Naive thymus-derived CD4-positive, alpha-beta T cell (primary cell): ENCODE measurements around the gene INPP5F. TPM values are rescaled to one million over a fixed set of nuclear protein-coding genes. Genes with fewer than 3 reads are reported as not detected.
"Not testable (repeated sequence)": the region's sequence is repeated elsewhere in the genome, so short reads cannot be mapped to it uniquely, and the experiment has no call there.

ENCODE experiments used
- ATAC-seq: fragments of 150-1000 bp; cut with Tn5 transposase; 2 replicates; pipeline ENCODE4 v1.10.0; 2021; ENCODE audit warnings: mild to moderate bottlenecking, moderate library complexity
- CTCF ChIA-PET: fragments of 350-600 bp; sonication (Branson Sonifier 250); formaldehyde crosslinking; loops from one replicate; lab custom pipeline; 2021; ENCODE audit warnings: antibody characterized with exemption; lab: Charles Lee
- POLR2A ChIA-PET: fragments of 350-600 bp; sonication (Branson Sonifier 250); formaldehyde crosslinking; loops from one replicate; lab custom pipeline; 2021; ENCODE audit warnings: antibody characterized with exemption, inconsistent platforms; lab: Charles Lee
- DNase-seq, 9 donors: peaks; one replicate each; pipeline versions ENCODE4 v3.0.0 to v3.0.0-alpha.2; 2020 to 2022; ENCODE audit warnings: mixed read lengths in 1 of 9
- H3K27ac ChIP-seq: one replicate; pipeline ENCODE4 v1.7.0; 2013; ENCODE audit warnings: mild to moderate bottlenecking, low read depth, low read length, moderate library complexity
- H3K27me3 ChIP-seq, 2 donors: one replicate each; pipeline ENCODE4 v1.7.0; 2013; ENCODE audit warnings: low read length in 2 of 2, mild to moderate bottlenecking in 2 of 2, moderate library complexity in 2 of 2; ENCODE audit not compliant: control insufficient read depth in 2 of 2, insufficient read depth in 2 of 2
- H3K36me3 ChIP-seq, 3 experiments: 1 replicate in 2 of 3; 2 replicates in 1 of 3; pipeline ENCODE4 v1.7.0; 2013; ENCODE audit warnings: low read length in 3 of 3, mild to moderate bottlenecking in 3 of 3, moderate library complexity in 1 of 3; ENCODE audit not compliant: insufficient read depth in 3 of 3, control insufficient read depth in 2 of 3
- H3K4me1 ChIP-seq, 2 donors: one replicate each; pipeline ENCODE4 v1.7.0; 2013; ENCODE audit warnings: low read length in 2 of 2, mild to moderate bottlenecking in 2 of 2, moderate library complexity in 1 of 2; ENCODE audit not compliant: control insufficient read depth in 2 of 2, insufficient read depth in 2 of 2
- H3K4me3 ChIP-seq: 2 replicates; pipeline ENCODE4 v1.7.0; 2013; ENCODE audit warnings: mild to moderate bottlenecking, low read length
- H3K9me3 ChIP-seq, 3 experiments: 1 replicate in 2 of 3; 2 replicates in 1 of 3; pipeline ENCODE4 v1.7.0; 2013; ENCODE audit warnings: low read length in 3 of 3; ENCODE audit not compliant: control insufficient read depth in 2 of 3
- H3K27ac Mint-ChIP-seq, 9 donors: one replicate each; pipeline ENCODE4 v1.8.0; 2020 to 2022; ENCODE audit warnings: mixed read lengths in 9 of 9, mild to moderate bottlenecking in 8 of 9, moderate library complexity in 5 of 9, inconsistent platforms in 2 of 9
- H3K27me3 Mint-ChIP-seq, 5 donors: one replicate each; pipeline ENCODE4 v1.8.0; 2021 to 2022; ENCODE audit warnings: mixed read lengths in 5 of 5, mild to moderate bottlenecking in 1 of 5
- H3K36me3 Mint-ChIP-seq, 5 donors: one replicate each; pipeline ENCODE4 v1.8.0; 2020 to 2022; ENCODE audit warnings: mixed read lengths in 5 of 5, mild to moderate bottlenecking in 3 of 5, inconsistent platforms in 1 of 5
- H3K4me1 Mint-ChIP-seq, 7 donors: one replicate each; pipeline ENCODE4 v1.8.0; 2020 to 2022; ENCODE audit warnings: mixed read lengths in 7 of 7, mild to moderate bottlenecking in 3 of 7, inconsistent platforms in 1 of 7
- H3K4me3 Mint-ChIP-seq, 10 donors: one replicate each; pipeline ENCODE4 v1.8.0; 2020 to 2022; ENCODE audit warnings: mild to moderate bottlenecking in 10 of 10, mixed read lengths in 10 of 10, moderate library complexity in 6 of 10, inconsistent platforms in 2 of 10
- H3K9me3 Mint-ChIP-seq, 11 donors: one replicate each; pipeline ENCODE4 v1.8.0; 2020 to 2022; ENCODE audit warnings: mixed read lengths in 11 of 11, mild to moderate bottlenecking in 4 of 11, inconsistent platforms in 1 of 11, moderate library complexity in 1 of 11
- intact Hi-C, 2 donors: fragments of 100-400 bp; cut with micrococcal nuclease; formaldehyde crosslinking; loops; one replicate each; pipeline ENCODE4 v1.15.1; 2023
- polyA plus RNA-seq, 2 donors: library from polyadenylated mRNA; unstranded; fragments of 300-500 nt; fragmentation: Illumina TruSeq; gene quantifications; one replicate each; pipeline ENCODE4 v1.2.3, GENCODE V29; 2021
- total RNA-seq, 6 experiments: library from RNA in 5 of 6; stranded (reverse) in 5 of 6; gene quantifications; 1 replicate in 5 of 6; 2 replicates in 1 of 6; pipeline ENCODE4 v1.2.3 and lab custom pipeline; 2021 to 2026

Gene INPP5F
- total and polyA plus RNA-seq, 7 experiments from 2014 or later = 3.4 to 12.1 (median 9.7) TPM

GRCh38 chr10:119865699-119866240 lies 139.9 kb downstream of the INPP5F start:
- Histone ChIP-seq H3K9me3 (no peaks in the 10 kb centered on the region), H3K36me3 (peaks cover 0 to 4% (median 0%) of the 10 kb centered on the region in 3 experiments), H3K27ac (no peak overlapping the region), H3K4me3 (no peak overlapping the region), H3K27me3 (no peaks in the 10 kb centered on the region), H3K4me1 (peaks cover 10 to 12% of the 10 kb centered on the region in 2 donors)
- ChIA-PET POLR2A (no interaction called here), CTCF (no interaction called here)
- ATAC-seq = no peak
- H3K27me3 Mint-ChIP-seq = no peaks in the 10 kb centered on the region
- H3K9me3 Mint-ChIP-seq = peaks cover 0 to 15% (median 6%) of the 10 kb centered on the region in 11 donors
- peaks cover 0 to 23% (median 14%) of the 10 kb centered on the region in 5 donors for H3K36me3 Mint-ChIP-seq
- intact Hi-C loops = no loop called here
- H3K27ac Mint-ChIP-seq = peak overlapping the region in 3 of 9 donors; percentile 3 to 69 (median 44)
- H3K4me3 Mint-ChIP-seq = no peak overlapping the region
- no peak for DNase-seq
- peaks cover 31 to 78% (median 69%) of the 10 kb centered on the region in 7 donors for H3K4me1 Mint-ChIP-seq

- peak overlapping the region in 1 of 9 donors; percentile 45 for H3K27ac Mint-ChIP-seq
- CTCF ChIA-PET = interaction anchor here (0.7 kb wide), 1 partner anchor 20 kb away, joined by 3 read pairs; no protein-coding TSS in a partner anchor
- POLR2A ChIA-PET = no interaction called here
Measured at GRCh38 chr10:119867317-119867716, 141.5 kb downstream of the INPP5F start.

GRCh38 chr10:119869398-119869797 lies 143.5 kb downstream of the INPP5F start:
- not testable (repeated sequence) for ATAC-seq
- H3K27ac Mint-ChIP-seq = peak overlapping the region in 1 of 9 donors; percentile 54

More at GRCh38 chr10:119867317-119867716, 141.5 kb downstream of the INPP5F start:
- Mint-ChIP-seq H3K4me3 (no peak overlapping the region), H3K4me1 (peaks cover 28 to 74% (median 70%) of the 10 kb centered on the region in 7 donors), H3K36me3 (peaks cover 0 to 23% (median 14%) of the 10 kb centered on the region in 5 donors), H3K9me3 (peaks cover 0 to 15% (median 6%) of the 10 kb centered on the region in 11 donors), H3K27me3 (no peaks in the 10 kb centered on the region)
- ATAC-seq (no peak), DNase-seq (no peak)
- no peak overlapping the region for H3K4me3 ChIP-seq
- no peaks in the 10 kb centered on the region for H3K9me3 ChIP-seq
- peaks cover 0 to 4% (median 0%) of the 10 kb centered on the region in 3 experiments for H3K36me3 ChIP-seq
- H3K4me1 ChIP-seq = peaks cover 17 to 20% of the 10 kb centered on the region in 2 donors
- H3K27me3 ChIP-seq = no peaks in the 10 kb centered on the region
- intact Hi-C loops = no loop called here
- no peak overlapping the region for H3K27ac ChIP-seq

GRCh38 chr10:119871881-119872609 lies 146.2 kb downstream of the INPP5F start:
- Histone ChIP-seq H3K4me1 (peaks cover 26 to 28% of the 10 kb centered on the region in 2 donors), H3K4me3 (peak overlapping the region; percentile 97), H3K36me3 (no peaks in the 10 kb centered on the region), H3K27ac (peak overlapping the region; percentile 84), H3K9me3 (no peaks in the 10 kb centered on the region), H3K27me3 (no peaks in the 10 kb centered on the region)
- DNase-seq (peak; percentile 33 to 64 (median 56)), ATAC-seq (peak; percentile 35)
- peak overlapping the region; percentile 39 to 93 (median 84) for H3K27ac Mint-ChIP-seq
- ChIA-PET POLR2A (interaction anchor here (0.6 to 3.2 kb wide), 15 partner anchors 8 to 1117 kb away, joined by 3 to 61 read pairs (median 5); partner anchors contain the start of genes BAG3, CACUL1, INPP5F and SEC23IP), CTCF (interaction anchor here (0.8 to 5.3 kb wide), 3 partner anchors 12 to 20 kb away, joined by 3 to 28 read pairs (median 4); partner anchors contain the start of gene SEC23IP)
- intact Hi-C loops = loop anchor here (1.0 to 10.0 kb wide), 16 partner anchors 12 to 1530 kb away; partner anchors contain the start of genes BAG3 (in 2 of the 2), EIF3A (in 2 of the 2), INPP5F (in 2 of the 2) and RGS10 (in 2 of the 2)
- peaks cover 0 to 2% (median 0%) of the 10 kb centered on the region in 5 donors for H3K27me3 Mint-ChIP-seq
- H3K9me3 Mint-ChIP-seq = peaks cover 0 to 2% (median 0%) of the 10 kb centered on the region in 11 donors
- H3K36me3 Mint-ChIP-seq = peaks cover 0 to 10% (median 0%) of the 10 kb centered on the region in 5 donors
- peaks cover 30 to 55% (median 51%) of the 10 kb centered on the region in 7 donors for H3K4me1 Mint-ChIP-seq
- H3K4me3 Mint-ChIP-seq = peak overlapping the region; percentile 87 to 93 (median 91)

More at GRCh38 chr10:119869398-119869797, 143.5 kb downstream of the INPP5F start:
- H3K4me3 ChIP-seq, H3K9me3 Mint-ChIP-seq, H3K36me3 ChIP-seq, H3K27me3 ChIP-seq, H3K27me3 Mint-ChIP-seq, DNase-seq, H3K9me3 ChIP-seq, intact Hi-C loops, H3K27ac ChIP-seq: not testable (repeated sequence)
- peaks cover 0 to 18% (median 8%) of the 10 kb centered on the region in 5 donors for H3K36me3 Mint-ChIP-seq
- peaks cover 35 to 70% (median 64%) of the 10 kb centered on the region in 7 donors for H3K4me1 Mint-ChIP-seq
- H3K4me1 ChIP-seq = peaks cover 26 to 28% of the 10 kb centered on the region in 2 donors
- ChIA-PET CTCF (interaction anchor here (5.3 kb wide), 1 partner anchor 9 kb away, joined by 28 read pairs; no protein-coding TSS in a partner anchor), POLR2A (interaction anchor here (0.6 to 1.0 kb wide), 3 partner anchors 25 to 789 kb away, joined by 3 read pairs; partner anchors contain the start of gene EIF3A)
- H3K4me3 Mint-ChIP-seq = peak overlapping the region in 9 of 10 donors; percentile 14 to 91 (median 49)

- no peaks in the 10 kb centered on the region for H3K27me3 ChIP-seq
- H3K9me3 ChIP-seq = no peaks in the 10 kb centered on the region
- Mint-ChIP-seq H3K27ac (peak within 1 kb of the TSS; percentile 79 to 95 (median 92)), H3K4me3 (peak within 1 kb of the TSS; percentile 87 to 93 (median 91)), H3K36me3 (peaks cover 0 to 8% (median 0%) of the 10 kb centered on the region in 5 donors), H3K9me3 (peaks cover 0 to 2% (median 0%) of the 10 kb centered on the region in 11 donors), H3K4me1 (peaks cover 26 to 51% (median 47%) of the 10 kb centered on the region in 7 donors), H3K27me3 (peaks cover 0 to 3% (median 0%) of the 10 kb centered on the region in 5 donors)
- POLR2A ChIA-PET = interaction anchor here (0.6 to 3.2 kb wide), 19 partner anchors 8 to 1118 kb away, joined by 3 to 61 read pairs (median 4); partner anchors contain the start of genes BAG3, CACUL1, INPP5F and SEC23IP
- intact Hi-C loops = loop anchor here (1.0 to 10.0 kb wide), 16 partner anchors 12 to 1530 kb away; partner anchors contain the start of genes BAG3 (in 2 of the 2), EIF3A (in 2 of the 2), INPP5F (in 2 of the 2) and RGS10 (in 2 of the 2)
- peak within 1 kb of the TSS; percentile 97 for H3K4me3 ChIP-seq
- H3K36me3 ChIP-seq = no peaks in the 10 kb centered on the region
- peaks cover 22 to 28% of the 10 kb centered on the region in 2 donors for H3K4me1 ChIP-seq
- ATAC-seq = no peak
- CTCF ChIA-PET = interaction anchor here (0.8 to 5.3 kb wide), 3 partner anchors 12 to 20 kb away, joined by 3 to 28 read pairs (median 4); partner anchors contain the start of gene SEC23IP
- DNase-seq = no peak
- H3K27ac ChIP-seq = peak within 1 kb of the TSS; percentile 84
Measured at GRCh38 chr10:119872610-119872859, 146.7 kb downstream of the INPP5F start, which contains the start of gene MCMBP. MCMBP (minus strand) TSS chr10:119872843; CDS start chr10:119872584, 259 bp downstream.
